SK-N-SH (cell line): ENCODE data around the gene ST8SIA4. TPM values are rescaled to one million over a fixed set of nuclear protein-coding genes. Genes with fewer than 3 reads are reported as not detected.

Experiments
- CTCF ChIA-PET: fragments of 300-600, 350-600 bp; formaldehyde crosslinking; extraction: SDS; loops from one replicate; lab custom pipeline; 2021; lab: Yijun Ruan, JAX
- POLR2A ChIA-PET: fragments of 350-600 bp; sonication (Branson Sonifier 250); formaldehyde crosslinking; extraction: SDS; loops from one replicate; lab custom pipeline; 2020; ENCODE audit warnings: antibody characterized with exemption, inconsistent platforms; lab: Yijun Ruan, JAX
- DNase-seq: peaks from one replicate; pipeline ENCODE4 v3.0.0; 2012
- H2AFZ ChIP-seq: fragments of 200-600 bp; sonication (generic); 2 replicates; pipeline ENCODE4 v1.8.1; 2016; ENCODE audit warnings: antibody characterized with exemption, mild to moderate bottlenecking, low read depth
- H3F3A ChIP-seq: fragments of 200-600 bp; sonication (generic); replicated peaks from 2 replicates; pipeline ENCODE3; 2016; ENCODE audit warnings: antibody characterized with exemption, mild to moderate bottlenecking; ENCODE audit not compliant: insufficient read depth
- H3K27ac ChIP-seq, 2 experiments: fragments of 200-500 bp in 1 of 2; fragments of 200-600 bp in 1 of 2; sonication (Bioruptor generic) in 1 of 2; sonication (generic), shearing (Covaris generic) in 1 of 2; 2 replicates each; pipeline versions ENCODE4 v1.5.1 to v1.6.1; 2014 to 2016; ENCODE audit warnings: low read depth in 2 of 2, inconsistent platforms in 1 of 2, low read length in 1 of 2, mild to moderate bottlenecking in 1 of 2, mixed read lengths in 1 of 2
- H3K27me3 ChIP-seq: fragments of 200-600 bp; sonication (generic), shearing (Covaris generic); 2 replicates; pipeline ENCODE4 v1.6.1; 2016; ENCODE audit warnings: mixed run types; ENCODE audit not compliant: insufficient read depth
- H3K36me3 ChIP-seq, 2 experiments: fragments of 200-500 bp in 1 of 2; fragments of 200-600 bp in 1 of 2; sonication (Bioruptor generic) in 1 of 2; sonication (generic) in 1 of 2; replicated peaks in 1 of 2; 2 replicates each; pipeline versions ENCODE3 to v1.5.1; 2014 to 2016; ENCODE audit warnings: low read length in 1 of 2, mild to moderate bottlenecking in 1 of 2; ENCODE audit not compliant: insufficient read depth in 2 of 2, control insufficient read depth in 1 of 2
- H3K4me1 ChIP-seq, 2 experiments: fragments of 200-500 bp in 1 of 2; fragments of 200-600 bp in 1 of 2; sonication (Bioruptor generic) in 1 of 2; sonication (generic), shearing (Covaris generic) in 1 of 2; 2 replicates each; pipeline versions ENCODE4 v1.5.1 to v1.6.1; 2014 to 2016; ENCODE audit warnings: low read depth in 1 of 2, low read length in 1 of 2, mixed run types in 1 of 2; ENCODE audit not compliant: insufficient read depth in 2 of 2, control insufficient read depth in 1 of 2
- H3K4me2 ChIP-seq: fragments of 200-600 bp; sonication (generic), shearing (Covaris generic); 2 replicates; pipeline ENCODE4 v1.6.1; 2017; ENCODE audit warnings: mixed run types
- H3K4me3 ChIP-seq, 2 experiments: fragments of 200-500 bp in 1 of 2; fragments of 200-600 bp in 1 of 2; sonication (Bioruptor generic) in 1 of 2; sonication (generic), shearing (Covaris generic) in 1 of 2; 2 replicates each; pipeline versions ENCODE4 v1.5.1 to v1.8.1; 2014 to 2016; ENCODE audit warnings: low read depth in 2 of 2, inconsistent platforms in 1 of 2, low read length in 1 of 2, mild to moderate bottlenecking in 1 of 2, mixed read lengths in 1 of 2, moderate library complexity in 1 of 2
- H3K79me2 ChIP-seq: fragments of 200-600 bp; sonication (generic); 2 replicates; pipeline ENCODE4 v1.8.1; 2017; ENCODE audit warnings: mild to moderate bottlenecking; ENCODE audit not compliant: insufficient read depth
- H3K9ac ChIP-seq: fragments of 200-600 bp; sonication (generic); 2 replicates; pipeline ENCODE4 v1.6.1; 2017; ENCODE audit warnings: mixed run types
- H3K9me2 ChIP-seq: fragments of 200-600 bp; sonication (generic); 2 replicates; pipeline ENCODE4 v1.6.1; 2017; ENCODE audit warnings: mixed run types
- H3K9me3 ChIP-seq: fragments of 200-600 bp; sonication (generic); 2 replicates; pipeline ENCODE4 v1.6.1; 2017; ENCODE audit warnings: mixed run types, mild to moderate bottlenecking, moderate library complexity
- H4K20me1 ChIP-seq: fragments of 200-600 bp; sonication (generic); 2 replicates; pipeline ENCODE4 v1.6.1; 2017; ENCODE audit warnings: mild to moderate bottlenecking, mixed run types; ENCODE audit not compliant: insufficient read depth
- ELF1 ChIP-seq: IDR thresholded peaks from 2 replicates; pipeline ENCODE4 v1.4.0; 2012
- EP300 ChIP-seq, 2 experiments: IDR thresholded peaks; 2 replicates each; pipeline versions ENCODE4 v1.4.0 to v1.6.1; 2012; ENCODE audit warnings: borderline replicate concordance in 1 of 2, low read depth in 1 of 2, low read length in 1 of 2
- EZH2phosphoT487 ChIP-seq: fragments of 200-600 bp; sonication (generic); IDR thresholded peaks from 2 replicates; pipeline ENCODE4 v1.6.1; 2017; ENCODE audit warnings: low read depth, mixed run types, mild to moderate bottlenecking, antibody characterized with exemption, moderate library complexity, borderline replicate concordance
- FOXJ3 ChIP-seq: sonication (generic); formaldehyde crosslinking; IDR thresholded peaks from 2 replicates; pipeline ENCODE4 v1.5.1; 2020; ENCODE audit warnings: mild to moderate bottlenecking, missing genetic modification reagents
- FOXM1 ChIP-seq: IDR thresholded peaks from 2 replicates; pipeline ENCODE4 v1.4.0; 2012; ENCODE audit warnings: low read depth, mild to moderate bottlenecking
- JUND ChIP-seq: IDR thresholded peaks from 2 replicates; pipeline ENCODE4 v1.4.0; 2012
- MEF2A ChIP-seq: IDR thresholded peaks from 2 replicates; pipeline ENCODE4 v1.4.0; 2012; ENCODE audit warnings: low read depth, borderline replicate concordance
- MXI1 ChIP-seq: IDR thresholded peaks from 2 replicates; pipeline ENCODE4 v1.6.1; 2012; ENCODE audit warnings: mild to moderate bottlenecking, low read depth, low read length, improper control_type of control experiment
- NRF1 ChIP-seq: IDR thresholded peaks from 2 replicates; pipeline ENCODE4 v1.6.1; 2012; ENCODE audit warnings: low read depth, mild to moderate bottlenecking, low read length
- POLR2AphosphoS5 ChIP-seq: IDR thresholded peaks from 2 replicates; pipeline ENCODE4 v1.6.1; 2012; ENCODE audit warnings: low read depth, low read length
- RAD21 ChIP-seq: IDR thresholded peaks from 2 replicates; pipeline ENCODE4 v1.6.1; 2012; ENCODE audit warnings: mild to moderate bottlenecking, low read length
- RFX5 ChIP-seq: IDR thresholded peaks from 2 replicates; pipeline ENCODE4 v1.6.1; 2012; ENCODE audit warnings: mild to moderate bottlenecking, improper control_type of control experiment, low read length
- RXRA ChIP-seq: IDR thresholded peaks from 2 replicates; pipeline ENCODE4 v1.4.0; 2012; ENCODE audit warnings: low read depth, mild to moderate bottlenecking, borderline replicate concordance
- SIN3A ChIP-seq: IDR thresholded peaks from 2 replicates; pipeline ENCODE4 v1.6.1; 2012; ENCODE audit warnings: low read depth, mild to moderate bottlenecking, low read length, moderate library complexity, borderline replicate concordance
- TAF1 ChIP-seq: IDR thresholded peaks from 2 replicates; pipeline ENCODE4 v1.6.1; 2012; ENCODE audit warnings: low read depth, mild to moderate bottlenecking, low read length, moderate library complexity, borderline replicate concordance
- TCF12 ChIP-seq: IDR thresholded peaks from 2 replicates; pipeline ENCODE4 v1.4.0; 2012
- TEAD4 ChIP-seq: IDR thresholded peaks from 2 replicates; pipeline ENCODE4 v1.4.0; 2012; ENCODE audit warnings: mild to moderate bottlenecking, borderline replicate concordance; ENCODE audit not compliant: insufficient read depth
- YY1 ChIP-seq: IDR thresholded peaks from 2 replicates; pipeline ENCODE4 v1.4.0; 2012; ENCODE audit warnings: low read depth, mild to moderate bottlenecking
- WGBS: methylation state at CpG from one replicate; pipeline ENCODE4 v1.1.6; 2017; ENCODE audit warnings: low lambda C conversion rate; 5-methylcytosine and 5-hydroxymethylcytosine counted together
- polyA plus RNA-seq, 3 experiments: library from polyadenylated mRNA; depleted of rRNA; stranded (reverse); fragments of >200 nt; gene quantifications; 2 replicates each; pipeline ENCODE4 v1.2.3, GENCODE V29; 2012
- TF ChIP-seq, protein P1 (sequence below): fragments of 150-350 bp; IDR thresholded peaks from 2 replicates; pipeline ENCODE4 v1.6.1; 2017; ENCODE audit warnings: antibody characterized with exemption, low read length, low read depth, borderline replicate concordance
- TF ChIP-seq, protein P2 (sequence below): IDR thresholded peaks from 2 replicates; pipeline ENCODE4; 2012
- TF ChIP-seq, protein P3 (sequence below): IDR thresholded peaks from 2 replicates; pipeline ENCODE4 v1.4.0; 2012; ENCODE audit warnings: low read depth, borderline replicate concordance
- TF ChIP-seq, protein P4 (sequence below): IDR thresholded peaks from 2 replicates; pipeline ENCODE4 v1.4.0; 2012; ENCODE audit warnings: low read depth

Gene ST8SIA4
- polyA plus RNA-seq, 1 of the 3 experiments (the other 2 are of a cell fraction): 0.02 TPM

DNA sequence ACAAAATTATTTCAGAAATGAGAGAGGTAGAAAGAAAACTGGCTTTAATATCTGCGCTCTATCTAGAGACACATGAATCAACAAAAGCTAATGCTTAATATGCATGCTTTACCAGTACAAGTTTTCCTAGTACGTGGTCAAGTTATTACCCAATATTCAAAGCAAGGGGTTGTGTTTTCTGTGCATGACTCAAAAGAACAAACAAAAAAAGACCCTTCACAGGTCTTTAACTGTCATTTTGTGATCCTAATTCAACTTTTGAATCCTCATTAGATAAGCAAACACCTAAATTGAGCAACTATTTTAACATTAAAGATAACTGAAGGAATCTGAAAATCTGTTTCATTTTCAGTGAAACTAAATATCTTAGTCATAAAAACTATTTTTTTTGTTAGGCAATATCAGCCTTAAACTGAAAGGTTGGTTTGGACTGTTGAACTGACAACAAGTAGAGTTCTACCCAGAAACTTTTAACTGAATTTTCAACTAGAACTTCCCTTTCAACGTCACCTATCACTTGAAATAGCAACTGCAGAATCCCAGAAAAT, 12.5 kb downstream of the ST8SIA4 start:
- ChIA-PET POLR2A (no interaction called here), CTCF (no interaction called here)
- H3K79me2 ChIP-seq: no peaks in the 10 kb centered on the region
- no peaks in the 10 kb centered on the region for H4K20me1 ChIP-seq
- H3K4me1 ChIP-seq: no peaks in the 10 kb centered on the region
- no peak for DNase-seq
- H3K4me3 ChIP-seq: no peak overlapping the region
- WGBS: 30% methylated on average over 3 of the region's 3 CpGs
- no peaks in the 10 kb centered on the region for H3K9me3 ChIP-seq
- TF ChIP-seq TEAD4 (no peak), RXRA (no peak), TCF12 (no peak), ELF1 (no peak)
- TF ChIP-seq, protein P1, sequence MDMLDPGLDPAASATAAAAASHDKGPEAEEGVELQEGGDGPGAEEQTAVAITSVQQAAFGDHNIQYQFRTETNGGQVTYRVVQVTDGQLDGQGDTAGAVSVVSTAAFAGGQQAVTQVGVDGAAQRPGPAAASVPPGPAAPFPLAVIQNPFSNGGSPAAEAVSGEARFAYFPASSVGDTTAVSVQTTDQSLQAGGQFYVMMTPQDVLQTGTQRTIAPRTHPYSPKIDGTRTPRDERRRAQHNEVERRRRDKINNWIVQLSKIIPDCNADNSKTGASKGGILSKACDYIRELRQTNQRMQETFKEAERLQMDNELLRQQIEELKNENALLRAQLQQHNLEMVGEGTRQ: no peak
- TF ChIP-seq, protein P2, sequence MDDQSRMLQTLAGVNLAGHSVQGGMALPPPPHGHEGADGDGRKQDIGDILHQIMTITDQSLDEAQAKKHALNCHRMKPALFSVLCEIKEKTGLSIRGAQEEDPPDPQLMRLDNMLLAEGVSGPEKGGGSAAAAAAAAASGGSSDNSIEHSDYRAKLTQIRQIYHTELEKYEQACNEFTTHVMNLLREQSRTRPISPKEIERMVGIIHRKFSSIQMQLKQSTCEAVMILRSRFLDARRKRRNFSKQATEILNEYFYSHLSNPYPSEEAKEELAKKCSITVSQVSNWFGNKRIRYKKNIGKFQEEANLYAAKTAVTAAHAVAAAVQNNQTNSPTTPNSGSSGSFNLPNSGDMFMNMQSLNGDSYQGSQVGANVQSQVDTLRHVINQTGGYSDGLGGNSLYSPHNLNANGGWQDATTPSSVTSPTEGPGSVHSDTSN: no peak
- H3K27me3 ChIP-seq: no peaks in the 10 kb centered on the region; the same call in 1 of the 2 replicates
- H3K9me2 ChIP-seq: no peaks in the 10 kb centered on the region
- H3K36me3 ChIP-seq: no peaks in the 10 kb centered on the region
- H3K27ac ChIP-seq: peak overlapping the region in 1 of 2 experiments; percentile 62; a peak in 1 of 4 replicates
- H3F3A ChIP-seq: no peaks in the 10 kb centered on the region
- no peak overlapping the region for H3K9ac ChIP-seq
- 0 out of 2 replicates have a peak overlapping the region, but pooled peaks have one; percentile 26 for H3K4me2 ChIP-seq
- H2AFZ ChIP-seq: peak overlapping the region; percentile 35; the same call in 1 of the 2 replicates

DNA sequence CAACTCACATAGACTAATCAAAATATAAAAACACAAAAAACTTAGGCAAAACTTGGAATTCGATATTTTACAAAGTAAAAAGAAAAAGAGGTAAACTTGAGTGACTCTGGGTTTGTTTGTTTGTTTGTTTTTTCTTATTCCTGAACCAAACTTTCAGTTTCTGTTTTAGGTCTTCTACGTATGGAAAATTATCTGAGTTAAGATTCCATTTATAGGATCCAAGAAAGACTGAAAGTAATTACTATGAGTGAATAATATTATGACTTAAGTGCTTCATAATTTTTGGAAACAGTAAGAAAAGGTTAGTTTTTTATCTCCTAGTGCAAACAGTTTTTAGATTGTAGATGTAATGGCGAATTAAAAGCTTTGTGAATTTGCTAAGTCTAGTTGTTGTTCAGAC, 13.2 kb downstream of the ST8SIA4 start:
- TF ChIP-seq, protein P3, sequence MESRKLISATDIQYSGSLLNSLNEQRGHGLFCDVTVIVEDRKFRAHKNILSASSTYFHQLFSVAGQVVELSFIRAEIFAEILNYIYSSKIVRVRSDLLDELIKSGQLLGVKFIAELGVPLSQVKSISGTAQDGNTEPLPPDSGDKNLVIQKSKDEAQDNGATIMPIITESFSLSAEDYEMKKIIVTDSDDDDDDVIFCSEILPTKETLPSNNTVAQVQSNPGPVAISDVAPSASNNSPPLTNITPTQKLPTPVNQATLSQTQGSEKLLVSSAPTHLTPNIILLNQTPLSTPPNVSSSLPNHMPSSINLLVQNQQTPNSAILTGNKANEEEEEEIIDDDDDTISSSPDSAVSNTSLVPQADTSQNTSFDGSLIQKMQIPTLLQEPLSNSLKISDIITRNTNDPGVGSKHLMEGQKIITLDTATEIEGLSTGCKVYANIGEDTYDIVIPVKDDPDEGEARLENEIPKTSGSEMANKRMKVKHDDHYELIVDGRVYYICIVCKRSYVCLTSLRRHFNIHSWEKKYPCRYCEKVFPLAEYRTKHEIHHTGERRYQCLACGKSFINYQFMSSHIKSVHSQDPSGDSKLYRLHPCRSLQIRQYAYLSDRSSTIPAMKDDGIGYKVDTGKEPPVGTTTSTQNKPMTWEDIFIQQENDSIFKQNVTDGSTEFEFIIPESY: no peak
- no peak for TF ChIP-seq SIN3A
- TF ChIP-seq FOXJ3 (CRISPR knock-in tag): no peak
- no peak for TF ChIP-seq FOXM1
- no peak for TF ChIP-seq TEAD4
- TF ChIP-seq POLR2AphosphoS5: no peak
- no peak for TF ChIP-seq MXI1
- no peak for TF ChIP-seq EP300 (IDR thresholded peaks at IDR 0.05; ENCODE audit: borderline replicate concordance in 1 of 2, low read depth in 1 of 2, low read length in 1 of 2)
- TF ChIP-seq RAD21: no peak
- TF ChIP-seq EZH2phosphoT487: no peak
- no peak for TF ChIP-seq MEF2A
- TF ChIP-seq YY1: no peak
- no peak for TF ChIP-seq JUND
- no peak for TF ChIP-seq RFX5
- TF ChIP-seq NRF1: no peak
- TF ChIP-seq TAF1: no peak
- TF ChIP-seq, protein P4, sequence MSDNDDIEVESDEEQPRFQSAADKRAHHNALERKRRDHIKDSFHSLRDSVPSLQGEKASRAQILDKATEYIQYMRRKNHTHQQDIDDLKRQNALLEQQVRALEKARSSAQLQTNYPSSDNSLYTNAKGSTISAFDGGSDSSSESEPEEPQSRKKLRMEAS: no peak
- ChIA-PET CTCF (no interaction called here), POLR2A (no interaction called here)
- 0 out of 2 replicates have a peak overlapping the region, but pooled peaks have one; percentile 26 for H3K4me2 ChIP-seq
- peak overlapping the region in 1 of 2 experiments; percentile 62; a peak in 1 of 4 replicates for H3K27ac ChIP-seq
- no peaks in the 10 kb centered on the region for H3K79me2 ChIP-seq
- H3F3A ChIP-seq: no peaks in the 10 kb centered on the region
- H3K9me3 ChIP-seq: no peaks in the 10 kb centered on the region
- no peaks in the 10 kb centered on the region for H3K36me3 ChIP-seq
- peak overlapping the region; percentile 35; the same call in 1 of the 2 replicates for H2AFZ ChIP-seq
- H3K9ac ChIP-seq: no peak overlapping the region
- peak overlapping the region in 1 of 2 experiments; percentile 20; a peak in 1 of 4 replicates for H3K4me3 ChIP-seq
- no peaks in the 10 kb centered on the region for H3K9me2 ChIP-seq
- no peaks in the 10 kb centered on the region for H4K20me1 ChIP-seq
- H3K27me3 ChIP-seq: no peaks in the 10 kb centered on the region
- 1% methylated on average over 3 of the region's 3 CpGs for WGBS
- no peak for DNase-seq
- H3K4me1 ChIP-seq: no peaks in the 10 kb centered on the region
